Measurements from ENCODE around the gene SPIN1.

DNA sequence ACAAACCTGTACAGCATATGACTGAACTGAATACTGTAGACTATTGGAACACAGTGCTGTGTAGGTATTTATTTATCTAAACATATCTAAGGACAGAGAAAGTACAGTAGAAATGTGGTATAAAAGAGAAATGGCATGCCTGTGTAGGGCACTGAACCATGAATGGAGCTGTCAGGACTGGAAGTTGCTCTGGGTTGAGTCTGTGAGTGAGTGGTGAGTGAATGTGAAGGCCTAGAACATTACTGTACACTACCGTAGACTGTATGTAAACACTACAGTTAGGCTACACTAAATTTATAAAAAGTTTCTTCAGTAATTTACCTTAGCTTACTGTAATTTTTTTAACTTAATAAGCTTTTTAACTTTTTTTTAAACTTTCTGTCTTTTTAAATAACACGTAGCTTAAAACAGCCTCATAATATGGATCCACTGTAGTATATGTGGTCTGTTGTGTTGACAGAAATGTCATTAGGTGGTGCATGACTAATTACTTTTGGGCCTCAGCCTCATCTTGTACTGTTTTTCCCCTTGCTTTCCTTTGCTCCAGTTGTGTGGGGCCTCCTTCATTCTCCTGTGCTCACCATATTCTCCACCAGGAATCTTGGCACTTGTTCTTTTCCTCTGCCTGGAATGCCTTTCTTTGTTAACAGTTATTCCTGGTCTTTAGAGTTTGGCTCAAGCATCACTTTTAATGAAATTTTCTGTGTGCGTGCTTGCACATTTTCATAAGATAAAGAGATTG is 8.8 kb downstream of the SPIN1 start:
- TF ChIP-seq, protein P1, sequence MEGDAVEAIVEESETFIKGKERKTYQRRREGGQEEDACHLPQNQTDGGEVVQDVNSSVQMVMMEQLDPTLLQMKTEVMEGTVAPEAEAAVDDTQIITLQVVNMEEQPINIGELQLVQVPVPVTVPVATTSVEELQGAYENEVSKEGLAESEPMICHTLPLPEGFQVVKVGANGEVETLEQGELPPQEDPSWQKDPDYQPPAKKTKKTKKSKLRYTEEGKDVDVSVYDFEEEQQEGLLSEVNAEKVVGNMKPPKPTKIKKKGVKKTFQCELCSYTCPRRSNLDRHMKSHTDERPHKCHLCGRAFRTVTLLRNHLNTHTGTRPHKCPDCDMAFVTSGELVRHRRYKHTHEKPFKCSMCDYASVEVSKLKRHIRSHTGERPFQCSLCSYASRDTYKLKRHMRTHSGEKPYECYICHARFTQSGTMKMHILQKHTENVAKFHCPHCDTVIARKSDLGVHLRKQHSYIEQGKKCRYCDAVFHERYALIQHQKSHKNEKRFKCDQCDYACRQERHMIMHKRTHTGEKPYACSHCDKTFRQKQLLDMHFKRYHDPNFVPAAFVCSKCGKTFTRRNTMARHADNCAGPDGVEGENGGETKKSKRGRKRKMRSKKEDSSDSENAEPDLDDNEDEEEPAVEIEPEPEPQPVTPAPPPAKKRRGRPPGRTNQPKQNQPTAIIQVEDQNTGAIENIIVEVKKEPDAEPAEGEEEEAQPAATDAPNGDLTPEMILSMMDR (conservative IDR thresholded peaks at IDR 0.05; ENCODE audit: low read length) = no peak
- TF ChIP-seq EZH2phosphoT487 (IDR thresholded peaks at IDR 0.05; ENCODE audit: borderline replicate concordance, low read depth, low read length) = no peak
